Measurements from ENCODE around the gene PANK1. TPM values are rescaled to one million over a fixed set of nuclear protein-coding genes. Genes with fewer than 3 reads are reported as not detected.

The PANK1 gene
- total RNA-seq, 1 experiment from 2014 or later, result 8.1 TPM

- no TSS peak for BruUV-seq (replicated peaks)
- intact Hi-C loops (cut with micrococcal nuclease; ENCODE audit: unreplicated experiment), result no loop called here
- Histone ChIP-seq H3K79me2 (ENCODE audit: low read depth) (no peaks in the 10 kb centered on the region), H3K4me2 (no peak overlapping the region), H3K9me2 (ENCODE audit: insufficient read depth) (no peaks in the 10 kb centered on the region), H3K4me1 (replicated peaks; ENCODE audit: insufficient read depth) (peaks cover 23% of the 10 kb centered on the region), H3K36me3 (ENCODE audit: low read depth) (no peaks in the 10 kb centered on the region), H3F3A (ENCODE audit: insufficient read depth, low read depth) (peaks cover 13% of the 10 kb centered on the region), H3K27me3 (ENCODE audit: insufficient read depth, low read depth) (no peaks in the 10 kb centered on the region), H3K4me3 (no peak overlapping the region), H2AFZ (no peak overlapping the region), H4K20me1 (ENCODE audit: insufficient read depth) (no peaks in the 10 kb centered on the region), H3K9me3 (ENCODE audit: insufficient read depth, low read depth) (no peaks in the 10 kb centered on the region), H3K27ac (0 out of 2 replicates have a peak overlapping the region, but pooled peaks have one; percentile 87)
- POLR2A ChIA-PET (ENCODE audit: unreplicated experiment), result no interaction called here
- TF ChIP-seq CTCF (conservative IDR thresholded peaks at IDR 0.05), result no peak
- TF ChIP-seq EZH2 (IDR thresholded peaks at IDR 0.05; ENCODE audit: low read depth), result no peak
- DNase-seq, result no peak
- CTCF ChIA-PET, result interaction anchor here (0.6 to 0.8 kb wide), 2 partner anchors 88 to 325 kb away, joined by 4 to 7 read pairs; no protein-coding TSS in a partner anchor
Observed at GRCh38 chr10:89554433-89554832, 90.6 kb downstream of the PANK1 start.

- CTCF ChIA-PET, result no interaction called here
- Histone ChIP-seq H3K36me3 (ENCODE audit: low read depth) (no peaks in the 10 kb centered on the region), H3K9me2 (ENCODE audit: insufficient read depth) (no peaks in the 10 kb centered on the region), H3F3A (ENCODE audit: insufficient read depth, low read depth) (peaks cover 13% of the 10 kb centered on the region), H3K27ac (peak overlapping the region; percentile 87), H3K4me2 (peak overlapping the region; percentile 34), H3K27me3 (ENCODE audit: insufficient read depth, low read depth) (no peaks in the 10 kb centered on the region), H3K4me1 (replicated peaks; ENCODE audit: insufficient read depth) (peaks cover 30% of the 10 kb centered on the region), H4K20me1 (ENCODE audit: insufficient read depth) (no peaks in the 10 kb centered on the region), H2AFZ (no peak overlapping the region), H3K79me2 (ENCODE audit: low read depth) (no peaks in the 10 kb centered on the region), H3K9me3 (ENCODE audit: insufficient read depth, low read depth) (no peaks in the 10 kb centered on the region), H3K4me3 (no peak overlapping the region)
- POLR2A ChIA-PET (ENCODE audit: unreplicated experiment), result interaction anchor here (0.7 kb wide), 1 partner anchor 18 kb away, joined by 7 read pairs; the partner anchor contains the start of gene SLC16A12
- no TSS peak for BruUV-seq (replicated peaks)
- intact Hi-C loops (cut with micrococcal nuclease; ENCODE audit: unreplicated experiment), result loop anchor here (1.0 kb wide), 1 partner anchor 87 kb away; no protein-coding TSS in a partner anchor
- no peak for TF ChIP-seq CTCF (conservative IDR thresholded peaks at IDR 0.05)
- TF ChIP-seq EZH2 (IDR thresholded peaks at IDR 0.05; ENCODE audit: low read depth), result no peak
- DNase-seq, result peak; percentile 18 to 97
Observed at GRCh38 chr10:89553064-89553734, 91.8 kb downstream of the PANK1 start.

- Histone ChIP-seq H3K4me1 (replicated peaks; ENCODE audit: insufficient read depth) (peaks cover 30% of the 10 kb centered on the region), H3K4me2 (no peak overlapping the region), H3K4me3 (no peak overlapping the region), H3K27me3 (ENCODE audit: insufficient read depth, low read depth) (no peaks in the 10 kb centered on the region), H3F3A (ENCODE audit: insufficient read depth, low read depth) (peaks cover 13% of the 10 kb centered on the region), H3K9me3 (ENCODE audit: insufficient read depth, low read depth) (no peaks in the 10 kb centered on the region), H2AFZ (no peak overlapping the region), H3K9me2 (ENCODE audit: insufficient read depth) (no peaks in the 10 kb centered on the region), H4K20me1 (ENCODE audit: insufficient read depth) (no peaks in the 10 kb centered on the region), H3K27ac (no peak overlapping the region), H3K79me2 (ENCODE audit: low read depth) (no peaks in the 10 kb centered on the region), H3K36me3 (ENCODE audit: low read depth) (no peaks in the 10 kb centered on the region)
- intact Hi-C loops (cut with micrococcal nuclease; ENCODE audit: unreplicated experiment), result no loop called here
- TF ChIP-seq CTCF (conservative IDR thresholded peaks at IDR 0.05) (no peak), EZH2 (IDR thresholded peaks at IDR 0.05; ENCODE audit: low read depth) (no peak)
- POLR2A ChIA-PET (ENCODE audit: unreplicated experiment), result no interaction called here
- BruUV-seq (replicated peaks), result no TSS peak
- DNase-seq, result no peak
- CTCF ChIA-PET, result interaction anchor here (0.5 kb wide), 1 partner anchor 300 kb away, joined by 8 read pairs; no protein-coding TSS in a partner anchor
Observed at GRCh38 chr10:89552213-89552612, 92.8 kb downstream of the PANK1 start.

Measured in PC-9 (cell line).